OCI-LY7 (cell line): ENCODE measurements around the gene MYO18A.

ENCODE experiments used
- CTCF ChIP-seq: fragments of 200-600 bp; sonication (generic); conservative IDR thresholded peaks from 2 replicates; pipeline ENCODE4 v1.5.1; 2014; ENCODE audit warnings: mild to moderate bottlenecking, antibody characterized with exemption, low read length, moderate library complexity, mixed read lengths
- EZH2phosphoT487 ChIP-seq: fragments of 200-600 bp; sonication (generic); IDR thresholded peaks from 2 replicates; pipeline ENCODE4 v1.6.1; 2018; ENCODE audit warnings: low read depth, borderline replicate concordance, mild to moderate bottlenecking, mixed run types, antibody characterized with exemption, low read length, moderate library complexity, mixed read lengths

- TF ChIP-seq EZH2phosphoT487 (no peak), CTCF (no peak)
Measured at GRCh38 chr17:29042026-29042678, 138.0 kb downstream of the MYO18A start.
